Endothelial cell of umbilical vein (primary cell): ENCODE results near the gene PRKD2. TPM values are rescaled to one million over a fixed set of nuclear protein-coding genes. Genes with fewer than 3 reads are reported as not detected.

Source experiments
- BruUV-seq: library from RNA; stranded (reverse); fragments of 400-500 nt; replicated peaks from 2 replicates; lab custom pipeline; 2021; lab: Mats Ljungman, UMichigan
- CTCF ChIA-PET: fragments of 300-600, 350-600 bp; sonication (Branson Sonifier 250); formaldehyde crosslinking; loops from one replicate; lab custom pipeline; 2021; ENCODE audit warnings: antibody characterized with exemption, inconsistent platforms; lab: Charles Lee
- POLR2A ChIA-PET: fragments of 300-600, 350-600 bp; sonication (Branson Sonifier 250); formaldehyde crosslinking; loops from one replicate; lab custom pipeline; 2021; ENCODE audit warnings: antibody characterized with exemption, inconsistent platforms; lab: Charles Lee
- DNase-seq: peaks from one replicate; pipeline ENCODE4 v3.0.0-alpha.2; 2011; ENCODE audit warnings: low read depth, low spot score
- FAIRE-seq: peaks from 2 replicates; lab custom pipeline; 2011; peaks lifted over from hg19 to GRCh38; lab: Jason Lieb, UNC
- H2AFZ ChIP-seq: 2 replicates; pipeline ENCODE4 v1.6.0; 2012; ENCODE audit warnings: low read depth, low read length, control low read depth, inconsistent platforms
- H3K27ac ChIP-seq: 2 replicates; pipeline ENCODE4 v1.5.1; 2011; ENCODE audit warnings: low read depth, mild to moderate bottlenecking, control low read depth, low read length, moderate library complexity; ENCODE audit not compliant: insufficient read depth
- H3K27me3 ChIP-seq, 2 experiments: 2 replicates each; pipeline versions ENCODE4 v1.6.0 to v1.6.1; 2011; ENCODE audit warnings: low read length in 2 of 2, mixed read lengths in 1 of 2; ENCODE audit not compliant: control insufficient read depth in 2 of 2, insufficient read depth in 2 of 2
- H3K36me3 ChIP-seq, 2 experiments: 2 replicates in 1 of 2; 3 replicates in 1 of 2; pipeline ENCODE4 v1.5.1; 2011; ENCODE audit warnings: low read length in 2 of 2, mild to moderate bottlenecking in 1 of 2, moderate library complexity in 1 of 2; ENCODE audit not compliant: control insufficient read depth in 2 of 2, insufficient read depth in 2 of 2; ENCODE audit errors: extremely low read depth in 1 of 2
- H3K4me1 ChIP-seq: 3 replicates; pipeline ENCODE4 v1.5.1; 2011; ENCODE audit warnings: mild to moderate bottlenecking, low read length; ENCODE audit not compliant: control insufficient read depth, insufficient read depth; ENCODE audit errors: extremely low read depth
- H3K4me2 ChIP-seq: 2 replicates; pipeline ENCODE4 v1.6.1; 2011; ENCODE audit warnings: low read length, control low read depth, mixed read lengths; ENCODE audit not compliant: insufficient read depth
- H3K4me3 ChIP-seq, 3 experiments: fragments of 200-600 bp in 1 of 3; sonication (generic), shearing (Covaris generic) in 1 of 3; replicated peaks in 1 of 3; 2 replicates each; pipeline ENCODE4 v1.5.1; 2011 to 2016; ENCODE audit warnings: control low read depth in 3 of 3, low read length in 3 of 3, mild to moderate bottlenecking in 2 of 3, inconsistent platforms in 1 of 3, low read depth in 1 of 3, moderate library complexity in 1 of 3; ENCODE audit not compliant: insufficient read depth in 1 of 3
- H3K79me2 ChIP-seq: 2 replicates; pipeline ENCODE4 v1.6.0; 2012; ENCODE audit warnings: low read length, inconsistent platforms; ENCODE audit not compliant: control insufficient read depth, insufficient read depth
- H3K9ac ChIP-seq: replicated peaks from 2 replicates; pipeline ENCODE3; 2011; ENCODE audit warnings: low read length, control low read depth; ENCODE audit not compliant: insufficient read depth; ENCODE audit errors: extremely low read depth
- H3K9me1 ChIP-seq: replicated peaks from 3 replicates; pipeline ENCODE4 v1.6.0; 2011; ENCODE audit warnings: mild to moderate bottlenecking, low read length; ENCODE audit not compliant: control insufficient read depth, insufficient read depth; ENCODE audit errors: extremely low read depth
- H3K9me3 ChIP-seq: replicated peaks from 2 replicates; pipeline ENCODE4 v1.5.1; 2012; ENCODE audit warnings: low read length, inconsistent platforms; ENCODE audit not compliant: control insufficient read depth, insufficient read depth
- H4K20me1 ChIP-seq: replicated peaks from 2 replicates; pipeline ENCODE3; 2011; ENCODE audit warnings: mild to moderate bottlenecking, low read length; ENCODE audit not compliant: control insufficient read depth, insufficient read depth; ENCODE audit errors: extremely low read depth
- EZH2 ChIP-seq: IDR thresholded peaks from 2 replicates; pipeline ENCODE4 v1.6.1; 2012; ENCODE audit warnings: borderline replicate concordance, low read depth, mild to moderate bottlenecking, moderate library complexity, low read length, inconsistent platforms; ENCODE audit not compliant: severe bottlenecking
- FOS ChIP-seq: IDR thresholded peaks from 2 replicates; pipeline ENCODE4 v1.6.1; 2011; ENCODE audit warnings: mild to moderate bottlenecking, low read length, moderate library complexity, borderline replicate concordance; ENCODE audit not compliant: insufficient read depth
- GATA2 ChIP-seq: IDR thresholded peaks from 2 replicates; pipeline ENCODE4 v1.7.0; 2011; ENCODE audit warnings: low read depth, mild to moderate bottlenecking, moderate library complexity, mixed read lengths, low read length; ENCODE audit not compliant: insufficient read length, insufficient read depth
- JUN ChIP-seq: IDR thresholded peaks from 2 replicates; pipeline ENCODE4 v1.6.1; 2011; ENCODE audit warnings: borderline replicate concordance, low read depth; ENCODE audit not compliant: insufficient read length, insufficient read depth
- MYC ChIP-seq: IDR thresholded peaks from one replicate; pipeline ENCODE4 v1.6.1; 2011; ENCODE audit warnings: mild to moderate bottlenecking, low read depth, low read length
- POLR2A ChIP-seq: IDR thresholded peaks from 2 replicates; pipeline ENCODE4 v1.6.1; 2012; ENCODE audit warnings: low read depth, mild to moderate bottlenecking, control low read depth, low read length
- dilution Hi-C: fragments of 300-500 bp; cut with MboI; formaldehyde crosslinking; loops from one replicate; pipeline ENCODE4 v1.15.0; 2019; ENCODE audit warnings: low sequenced_read_pairs; ENCODE audit not compliant: extremely low pct_ligation_motif_present
- intact Hi-C: fragments of 100-400 bp; cut with micrococcal nuclease; formaldehyde crosslinking; loops from one replicate; pipeline ENCODE4 v1.10.0; 2022
- polyA plus RNA-seq, 4 experiments: library from polyadenylated mRNA; depleted of rRNA in 3 of 4; stranded (reverse) in 3 of 4; unstranded in 1 of 4; fragments of >200 nt; gene quantifications; 2 replicates each; pipeline versions ENCODE4 v1.2.1 to v1.2.3, GENCODE V29; 2011 to 2012; ENCODE audit warnings: missing spikeins in 1 of 4
- total RNA-seq: library from RNA; stranded (reverse); gene quantifications from 2 replicates; pipeline ENCODE4 v1.2.3, GENCODE V29; 2021
- TF ChIP-seq, protein P1 (sequence below), 2 donors: IDR thresholded peaks; 1 replicate in 1 of 2; 2 replicates in 1 of 2; pipeline ENCODE4 v1.5.1; 2011; ENCODE audit warnings: low read length in 2 of 2, mild to moderate bottlenecking in 2 of 2, moderate library complexity in 2 of 2, control low read depth in 1 of 2, inconsistent platforms in 1 of 2, low read depth in 1 of 2; ENCODE audit not compliant: insufficient read depth in 1 of 2; ENCODE audit errors: extremely low read depth in 1 of 2

PRKD2 gene
- total and polyA plus RNA-seq, 2 donors (not counting 3 experiments of a cell fraction or from before 2014, with no cell fraction given): 40.4 to 94.9 TPM

DNA sequence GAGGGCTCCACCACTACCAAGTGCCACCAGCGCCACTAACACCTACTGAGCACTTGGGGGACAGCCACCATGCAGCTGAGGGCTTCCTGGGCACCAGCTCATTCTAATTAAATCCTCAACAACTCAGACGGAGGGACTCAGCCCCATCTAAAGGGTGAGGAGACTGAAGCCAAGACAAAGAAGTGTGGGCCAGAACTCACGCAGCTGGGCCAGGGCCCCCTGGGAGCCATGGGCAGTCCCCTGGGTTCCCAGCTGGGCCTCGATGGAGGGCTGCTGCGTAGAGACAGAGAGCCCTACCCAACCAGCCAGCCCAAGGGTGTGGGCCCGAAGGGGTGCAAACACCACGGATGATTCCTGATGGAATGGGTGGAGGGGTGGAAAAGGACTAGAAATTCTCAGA lies 12.8 kb upstream of the PRKD2 start:
- dilution Hi-C loops (no loop called here), intact Hi-C loops (loop anchor here (2.0 kb wide), 2 partner anchors 33 to 115 kb away; no protein-coding TSS in a partner anchor)
- TF ChIP-seq EZH2 (no peak), POLR2A (no peak), FOS (no peak), GATA2 (no peak), MYC (no peak), JUN (no peak)
- TF ChIP-seq, protein P1, sequence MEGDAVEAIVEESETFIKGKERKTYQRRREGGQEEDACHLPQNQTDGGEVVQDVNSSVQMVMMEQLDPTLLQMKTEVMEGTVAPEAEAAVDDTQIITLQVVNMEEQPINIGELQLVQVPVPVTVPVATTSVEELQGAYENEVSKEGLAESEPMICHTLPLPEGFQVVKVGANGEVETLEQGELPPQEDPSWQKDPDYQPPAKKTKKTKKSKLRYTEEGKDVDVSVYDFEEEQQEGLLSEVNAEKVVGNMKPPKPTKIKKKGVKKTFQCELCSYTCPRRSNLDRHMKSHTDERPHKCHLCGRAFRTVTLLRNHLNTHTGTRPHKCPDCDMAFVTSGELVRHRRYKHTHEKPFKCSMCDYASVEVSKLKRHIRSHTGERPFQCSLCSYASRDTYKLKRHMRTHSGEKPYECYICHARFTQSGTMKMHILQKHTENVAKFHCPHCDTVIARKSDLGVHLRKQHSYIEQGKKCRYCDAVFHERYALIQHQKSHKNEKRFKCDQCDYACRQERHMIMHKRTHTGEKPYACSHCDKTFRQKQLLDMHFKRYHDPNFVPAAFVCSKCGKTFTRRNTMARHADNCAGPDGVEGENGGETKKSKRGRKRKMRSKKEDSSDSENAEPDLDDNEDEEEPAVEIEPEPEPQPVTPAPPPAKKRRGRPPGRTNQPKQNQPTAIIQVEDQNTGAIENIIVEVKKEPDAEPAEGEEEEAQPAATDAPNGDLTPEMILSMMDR (IDR thresholded peaks at IDR 0.05; ENCODE audit: extremely low read depth in 1 of 2, insufficient read depth in 1 of 2, low read depth in 1 of 2, low read length in 2 of 2): no peak
- ChIA-PET POLR2A (interaction anchor here (2.3 kb wide), 1 partner anchor 15 kb away, joined by 11 read pairs; no protein-coding TSS in a partner anchor), CTCF (interaction anchor here (1.1 to 5.8 kb wide), 11 partner anchors 12 to 111 kb away, joined by 3 to 95 read pairs (median 7); partner anchors contain the start of gene PRKD2)
- Histone ChIP-seq H3K79me2 (peaks cover 37% of the 10 kb centered on the region), H3K9me3 (no peaks in the 10 kb centered on the region), H3K27ac (no peak overlapping the region), H3K36me3 (peaks cover 12 to 47% of the 10 kb centered on the region in 2 experiments), H4K20me1 (no peaks in the 10 kb centered on the region), H3K4me1 (peaks cover 64% of the 10 kb centered on the region), H3K4me2 (no peak overlapping the region), H3K4me3 (no peak overlapping the region), H3K27me3 (no peaks in the 10 kb centered on the region), H3K9me1 (no peaks in the 10 kb centered on the region), H2AFZ (no peak overlapping the region), H3K9ac (no peak overlapping the region)
- FAIRE-seq: no peak
- no TSS peak for BruUV-seq
- DNase-seq: no peak
